ENCODE results near the gene KIFC3.

KIFC3 gene

DNA sequence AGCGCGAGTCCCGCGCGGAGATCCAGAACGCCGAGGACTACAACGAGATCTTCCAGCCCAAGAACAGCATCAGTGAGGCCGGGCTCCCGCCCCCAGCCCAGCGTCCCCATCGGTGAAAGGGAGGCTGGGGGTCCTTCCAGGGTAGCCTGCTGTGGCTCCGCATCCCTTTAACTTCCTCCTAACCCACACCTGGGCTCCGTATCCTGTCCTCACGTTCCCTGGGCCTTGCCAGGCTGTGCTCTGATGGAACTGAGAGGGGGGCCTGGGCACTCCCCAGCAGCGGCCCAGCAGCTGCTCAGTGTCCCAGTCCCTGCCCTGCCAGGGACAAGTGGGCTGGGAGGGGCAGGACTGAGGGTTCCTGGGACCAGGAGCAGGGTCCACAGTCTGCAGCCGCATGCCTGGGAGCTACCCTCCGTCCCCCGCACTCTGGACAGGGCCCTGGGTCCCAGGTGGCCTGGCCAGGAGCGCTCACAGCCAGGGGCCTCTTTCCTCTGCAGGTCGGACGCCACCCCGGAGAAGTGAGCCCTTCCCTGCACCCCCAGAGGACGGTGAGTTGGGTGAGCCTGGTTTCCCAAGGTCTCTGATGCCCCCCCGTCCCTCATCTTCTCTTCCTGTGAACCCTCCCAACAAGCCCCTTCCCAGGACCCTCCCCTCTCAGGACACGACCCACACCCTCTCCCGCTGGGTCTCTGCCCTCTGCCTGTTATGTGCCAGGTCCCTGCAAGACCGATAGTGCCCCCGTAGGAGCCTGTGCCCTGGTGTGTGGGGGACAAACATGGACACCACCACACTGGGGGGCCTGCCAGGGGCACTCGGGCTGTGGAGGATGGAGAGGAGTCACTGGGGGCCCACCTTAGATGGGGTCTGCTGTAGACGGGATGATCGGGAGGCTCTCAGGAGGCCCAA lies 48.6 kb downstream of the KIFC3 start:
- no peak overlapping the region for H3K27ac ChIP-seq (ENCODE audit: low read length)

GRCh38 chr16:57752581-57753447 lies 49.5 kb downstream of the KIFC3 start:
- no peaks in the 10 kb centered on the region for H3K27me3 ChIP-seq (ENCODE audit: low read depth, low read length)
- H3K9me3 ChIP-seq (ENCODE audit: insufficient read depth, low read length), result no peaks in the 10 kb centered on the region
- H3K36me3 ChIP-seq (replicated peaks; ENCODE audit: low read depth, low read length), result no peaks in the 10 kb centered on the region

More for the DNA sequence above, 48.6 kb downstream of the KIFC3 start:
- Histone ChIP-seq H3K4me2 (ENCODE audit: low read length) (no peak overlapping the region), H3K4me3 (ENCODE audit: low read length) (no peak overlapping the region), H2AFZ (ENCODE audit: low read depth, low read length) (no peak overlapping the region), H3K9ac (ENCODE audit: low read length) (no peak overlapping the region), H4K20me1 (ENCODE audit: insufficient read depth, low read length) (no peaks in the 10 kb centered on the region), H3K79me2 (ENCODE audit: low read length) (no peaks in the 10 kb centered on the region), H3K36me3 (replicated peaks; ENCODE audit: low read depth, low read length) (no peaks in the 10 kb centered on the region), H3K4me1 (ENCODE audit: low read length) (no peaks in the 10 kb centered on the region), H3K9me3 (ENCODE audit: insufficient read depth, low read length) (no peaks in the 10 kb centered on the region), H3K27me3 (ENCODE audit: low read depth, low read length) (no peaks in the 10 kb centered on the region)
- TF ChIP-seq, protein P1, sequence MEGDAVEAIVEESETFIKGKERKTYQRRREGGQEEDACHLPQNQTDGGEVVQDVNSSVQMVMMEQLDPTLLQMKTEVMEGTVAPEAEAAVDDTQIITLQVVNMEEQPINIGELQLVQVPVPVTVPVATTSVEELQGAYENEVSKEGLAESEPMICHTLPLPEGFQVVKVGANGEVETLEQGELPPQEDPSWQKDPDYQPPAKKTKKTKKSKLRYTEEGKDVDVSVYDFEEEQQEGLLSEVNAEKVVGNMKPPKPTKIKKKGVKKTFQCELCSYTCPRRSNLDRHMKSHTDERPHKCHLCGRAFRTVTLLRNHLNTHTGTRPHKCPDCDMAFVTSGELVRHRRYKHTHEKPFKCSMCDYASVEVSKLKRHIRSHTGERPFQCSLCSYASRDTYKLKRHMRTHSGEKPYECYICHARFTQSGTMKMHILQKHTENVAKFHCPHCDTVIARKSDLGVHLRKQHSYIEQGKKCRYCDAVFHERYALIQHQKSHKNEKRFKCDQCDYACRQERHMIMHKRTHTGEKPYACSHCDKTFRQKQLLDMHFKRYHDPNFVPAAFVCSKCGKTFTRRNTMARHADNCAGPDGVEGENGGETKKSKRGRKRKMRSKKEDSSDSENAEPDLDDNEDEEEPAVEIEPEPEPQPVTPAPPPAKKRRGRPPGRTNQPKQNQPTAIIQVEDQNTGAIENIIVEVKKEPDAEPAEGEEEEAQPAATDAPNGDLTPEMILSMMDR (IDR thresholded peaks at IDR 0.05; ENCODE audit: low read depth, low read length), result no peak
- TF ChIP-seq EZH2phosphoT487 (IDR thresholded peaks at IDR 0.05; ENCODE audit: low read depth), result no peak

DNA sequence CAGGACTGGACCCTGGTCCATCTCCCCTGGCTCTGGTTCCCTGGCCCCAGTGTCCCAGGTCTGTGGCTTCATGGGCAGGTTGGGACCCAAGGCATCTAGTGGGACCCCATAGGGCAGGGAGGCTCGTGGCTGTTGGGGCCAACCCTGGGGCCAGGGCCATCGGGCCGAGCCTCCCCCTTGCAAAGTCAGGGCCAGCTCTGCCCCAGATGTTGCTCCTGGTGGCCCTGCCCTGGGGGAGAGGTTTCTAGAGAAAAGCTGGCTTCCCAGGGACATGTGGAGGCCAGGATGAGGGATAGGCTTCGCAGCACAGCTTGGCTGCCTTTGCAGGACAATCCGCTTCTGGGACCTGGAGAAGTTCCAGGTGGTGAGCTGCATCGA lies 50.1 kb downstream of the KIFC3 start:
- H3K27me3 ChIP-seq (ENCODE audit: low read depth, low read length), result no peaks in the 10 kb centered on the region
- TF ChIP-seq, protein P1 (IDR thresholded peaks at IDR 0.05; ENCODE audit: low read depth, low read length), result no peak
- TF ChIP-seq EZH2phosphoT487 (IDR thresholded peaks at IDR 0.05; ENCODE audit: low read depth), result no peak
- H3K9ac ChIP-seq (ENCODE audit: low read length), result no peak overlapping the region
- H3K27ac ChIP-seq (ENCODE audit: low read length), result no peak overlapping the region
- no peaks in the 10 kb centered on the region for H4K20me1 ChIP-seq (ENCODE audit: insufficient read depth, low read length)
- H2AFZ ChIP-seq (ENCODE audit: low read depth, low read length), result no peak overlapping the region
- H3K9me3 ChIP-seq (ENCODE audit: insufficient read depth, low read length), result no peaks in the 10 kb centered on the region
- no peaks in the 10 kb centered on the region for H3K79me2 ChIP-seq (ENCODE audit: low read length)
- H3K4me3 ChIP-seq (ENCODE audit: low read length), result no peak overlapping the region
- H3K36me3 ChIP-seq (replicated peaks; ENCODE audit: low read depth, low read length), result no peaks in the 10 kb centered on the region
- no peaks in the 10 kb centered on the region for H3K4me1 ChIP-seq (ENCODE audit: low read length)
- H3K4me2 ChIP-seq (ENCODE audit: low read length), result no peak overlapping the region

More at GRCh38 chr16:57752581-57753447, 49.5 kb downstream of the KIFC3 start:
- no peak overlapping the region for H2AFZ ChIP-seq (ENCODE audit: low read depth, low read length)
- H3K4me2 ChIP-seq (ENCODE audit: low read length), result no peak overlapping the region
- TF ChIP-seq, protein P1 (IDR thresholded peaks at IDR 0.05; ENCODE audit: low read depth, low read length), result no peak
- TF ChIP-seq EZH2phosphoT487 (IDR thresholded peaks at IDR 0.05; ENCODE audit: low read depth), result no peak
- no peak overlapping the region for H3K9ac ChIP-seq (ENCODE audit: low read length)
- H4K20me1 ChIP-seq (ENCODE audit: insufficient read depth, low read length), result no peaks in the 10 kb centered on the region
- no peaks in the 10 kb centered on the region for H3K79me2 ChIP-seq (ENCODE audit: low read length)
- no peak overlapping the region for H3K27ac ChIP-seq (ENCODE audit: low read length)
- no peak overlapping the region for H3K4me3 ChIP-seq (ENCODE audit: low read length)
- no peaks in the 10 kb centered on the region for H3K4me1 ChIP-seq (ENCODE audit: low read length)

All from OCI-LY3 (cell line).